ENCODE measurements around the gene ITPK1. TPM values are rescaled to one million over a fixed set of nuclear protein-coding genes. Genes with fewer than 3 reads are reported as not detected.
A peak's percentile ranks its signal among the peaks of the same experiment; 100 is the strongest.

Gene ITPK1
- total RNA-seq, 4 donors from 2014 or later = 64.8 to 235 (median 128) TPM

GRCh38 chr14:93079865-93080403, 35.8 kb downstream of the ITPK1 start:
- no peaks in the 10 kb centered on the region for H3K9me3 ChIP-seq
- no peaks in the 10 kb centered on the region for H3K27me3 ChIP-seq
- H3K27ac ChIP-seq = no peak overlapping the region
- H3K36me3 ChIP-seq = no peaks in the 10 kb centered on the region
- WGBS, 2 donors (ENCODE audit: low coverage in 1 of 2) = 80 to 99% methylated on average over 1 to 5 of the region's 5 CpGs
- intact Hi-C loops (cut with DNase I; ENCODE audit: low total_unique reads) = no loop called here
- peaks cover 0 to 26% (median 7%) of the 10 kb centered on the region in 4 donors for H3K4me1 ChIP-seq
- TF ChIP-seq POLR2A (IDR thresholded peaks at IDR 0.05) = no peak
- TF ChIP-seq EP300 (IDR thresholded peaks at IDR 0.05; ENCODE audit: low read depth) = no peak
- no peak for TF ChIP-seq CTCF (IDR thresholded peaks at IDR 0.05)
- no peak for TF ChIP-seq POLR2AphosphoS5 (IDR thresholded peaks at IDR 0.05)
- in situ Hi-C loops (cut with MboI; ENCODE audit: low pct_ligation_motif_present in 1 of 4, low pct_unique_long_range_greater_than_20kb in 1 of 4, low sequenced_read_pairs in 3 of 4) = no loop called here
- no peak overlapping the region for H3K4me3 ChIP-seq
- no peak for DNase-seq

GRCh38 chr14:93079321-93079720, 36.4 kb downstream of the ITPK1 start:
- H3K27ac ChIP-seq = peak overlapping the region in 1 of 4 donors; percentile 35
- H3K4me3 ChIP-seq = no peak overlapping the region
- WGBS, 2 donors (ENCODE audit: low coverage in 1 of 2) = 65 to 80% methylated on average over 1 to 9 of the region's 9 CpGs
- peaks cover 0 to 32% (median 8%) of the 10 kb centered on the region in 4 donors for H3K4me1 ChIP-seq
- H3K9me3 ChIP-seq = no peaks in the 10 kb centered on the region
- no peak for DNase-seq
- H3K27me3 ChIP-seq = no peaks in the 10 kb centered on the region
- in situ Hi-C loops (cut with MboI; ENCODE audit: low pct_ligation_motif_present in 1 of 4, low pct_unique_long_range_greater_than_20kb in 1 of 4, low sequenced_read_pairs in 3 of 4) (no loop called here), intact Hi-C loops (cut with DNase I; ENCODE audit: low total_unique reads) (no loop called here)
- H3K36me3 ChIP-seq = no peaks in the 10 kb centered on the region
- no peak for TF ChIP-seq POLR2AphosphoS5 (IDR thresholded peaks at IDR 0.05)

DNA sequence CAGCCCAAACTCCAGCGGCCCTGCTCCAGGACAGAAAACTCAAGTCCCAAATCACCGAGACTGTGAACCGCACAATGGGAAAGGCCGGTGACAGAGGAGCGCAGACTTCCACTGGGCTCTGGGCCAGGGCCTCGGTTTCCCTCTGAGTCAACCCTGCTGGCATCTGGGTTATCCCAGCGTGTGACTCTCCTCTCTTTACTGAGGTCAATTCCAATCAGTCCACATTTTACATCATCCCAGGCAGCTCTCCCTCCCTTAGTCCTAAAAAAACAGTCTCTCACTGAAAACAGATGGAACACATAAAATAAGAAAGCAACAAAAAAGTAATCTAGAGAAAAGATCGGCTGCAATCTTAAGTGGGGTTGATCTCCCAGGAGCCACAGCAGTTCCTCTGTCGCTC, 36.9 kb downstream of the ITPK1 start:
- no peaks in the 10 kb centered on the region for H3K36me3 ChIP-seq
- no peak overlapping the region for H3K4me3 ChIP-seq
- DNase-seq = no peak
- in situ Hi-C loops (cut with MboI; ENCODE audit: low pct_ligation_motif_present in 1 of 4, low pct_unique_long_range_greater_than_20kb in 1 of 4, low sequenced_read_pairs in 3 of 4) = no loop called here
- H3K9me3 ChIP-seq = no peaks in the 10 kb centered on the region
- 52 to 67% methylated on average over 2 to 9 of the region's 9 CpGs for WGBS, 2 donors (ENCODE audit: low coverage in 1 of 2)
- H3K27ac ChIP-seq = peak overlapping the region in 1 of 4 donors; percentile 35
- no peaks in the 10 kb centered on the region for H3K27me3 ChIP-seq
- TF ChIP-seq POLR2AphosphoS5 (IDR thresholded peaks at IDR 0.05) (no peak), EP300 (IDR thresholded peaks at IDR 0.05; ENCODE audit: low read depth) (no peak), POLR2A (IDR thresholded peaks at IDR 0.05) (no peak), CTCF (IDR thresholded peaks at IDR 0.05) (no peak)
- peaks cover 2 to 36% (median 13%) of the 10 kb centered on the region in 4 donors for H3K4me1 ChIP-seq
- intact Hi-C loops (cut with DNase I; ENCODE audit: low total_unique reads) = no loop called here

DNA sequence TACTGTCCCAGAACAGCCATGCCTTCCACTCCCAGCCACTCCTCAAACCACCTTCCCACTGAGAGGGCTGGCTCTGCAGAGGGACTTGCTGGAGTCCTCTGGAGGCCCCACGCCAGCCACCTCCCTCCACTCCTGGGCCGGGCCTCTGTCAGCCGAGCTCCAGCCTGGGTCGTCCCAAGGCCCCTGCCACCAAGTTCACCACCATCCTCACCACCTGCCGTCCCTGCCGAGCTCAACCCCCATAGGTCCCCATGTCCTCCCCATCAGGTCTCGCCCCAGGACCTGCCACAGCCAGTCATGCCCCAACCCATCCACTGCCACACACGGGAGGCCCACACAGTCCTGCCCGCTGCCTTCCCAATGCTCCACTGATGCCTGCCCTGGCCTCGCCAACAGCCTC, 39.0 kb downstream of the ITPK1 start:
- H3K27ac ChIP-seq = no peak overlapping the region
- peaks cover 15 to 52% (median 24%) of the 10 kb centered on the region in 4 donors for H3K4me1 ChIP-seq
- DNase-seq = no peak
- intact Hi-C loops (cut with DNase I; ENCODE audit: low total_unique reads) (no loop called here), in situ Hi-C loops (cut with MboI; ENCODE audit: low pct_ligation_motif_present in 1 of 4, low pct_unique_long_range_greater_than_20kb in 1 of 4, low sequenced_read_pairs in 3 of 4) (no loop called here)
- no peak overlapping the region for H3K4me3 ChIP-seq
- H3K9me3 ChIP-seq = no peaks in the 10 kb centered on the region
- no peaks in the 10 kb centered on the region for H3K36me3 ChIP-seq
- TF ChIP-seq POLR2AphosphoS5 (IDR thresholded peaks at IDR 0.05) = no peak
- no peak for TF ChIP-seq EP300 (IDR thresholded peaks at IDR 0.05; ENCODE audit: low read depth)
- TF ChIP-seq POLR2A (IDR thresholded peaks at IDR 0.05) = no peak
- TF ChIP-seq CTCF (IDR thresholded peaks at IDR 0.05) = no peak
- 88% methylated on average over 10 of the region's 10 CpGs; no CpG with 5 or more reads in 1 of the 2 donors for WGBS, 2 donors (ENCODE audit: low coverage in 1 of 2)
- no peaks in the 10 kb centered on the region for H3K27me3 ChIP-seq

- no peak for TF ChIP-seq POLR2A (IDR thresholded peaks at IDR 0.05)
- no peak for TF ChIP-seq CTCF (IDR thresholded peaks at IDR 0.05)
- TF ChIP-seq EP300 (IDR thresholded peaks at IDR 0.05; ENCODE audit: low read depth) = no peak
- no peak for TF ChIP-seq POLR2AphosphoS5 (IDR thresholded peaks at IDR 0.05)
- no peak for DNase-seq
- Histone ChIP-seq H3K4me3 (no peak overlapping the region), H3K27me3 (no peaks in the 10 kb centered on the region), H3K27ac (no peak overlapping the region), H3K4me1 (peaks cover 15 to 49% (median 24%) of the 10 kb centered on the region in 4 donors), H3K36me3 (no peaks in the 10 kb centered on the region), H3K9me3 (no peaks in the 10 kb centered on the region)
- intact Hi-C loops (cut with DNase I; ENCODE audit: low total_unique reads) (no loop called here), in situ Hi-C loops (cut with MboI; ENCODE audit: low pct_ligation_motif_present in 1 of 4, low pct_unique_long_range_greater_than_20kb in 1 of 4, low sequenced_read_pairs in 3 of 4) (no loop called here)
Measured at GRCh38 chr14:93075891-93076290, 39.8 kb downstream of the ITPK1 start.

Data from transverse colon (tissue), 4 donors.